PC-3 (cell line): ENCODE measurements around the gene TTC27. TPM values are rescaled to one million over a fixed set of nuclear protein-coding genes. Genes with fewer than 3 reads are reported as not detected.

ENCODE experiments used
- ATAC-seq: fragments of 200-7000 bp; cut with Tn5 transposase; 2 replicates; pipeline ENCODE4 v1.9.1; 2020; ENCODE audit warnings: mild to moderate bottlenecking, moderate library complexity
- BruUV-seq: library from RNA; stranded (reverse); fragments of 400-500 nt; replicated peaks from 2 replicates; lab custom pipeline; 2021; lab: Mats Ljungman, UMichigan
- CTCF ChIA-PET: fragments of 300-600 bp; sonication (Branson Sonifier 250); formaldehyde crosslinking; loops from one replicate; lab custom pipeline; 2022; ENCODE audit warnings: antibody characterized with exemption; lab: Charles Lee
- POLR2A ChIA-PET: fragments of 300-600 bp; sonication (Branson Sonifier 250); formaldehyde crosslinking; loops from one replicate; lab custom pipeline; 2022; ENCODE audit warnings: antibody characterized with exemption; ENCODE audit not compliant: unreplicated experiment; lab: Charles Lee
- DNase-seq: peaks from one replicate; pipeline ENCODE4 v3.0.0-alpha.2; 2015
- H2AFZ ChIP-seq: fragments of 300-600 bp; sonication (generic); 2 replicates; pipeline ENCODE4 v1.6.0; 2016; ENCODE audit warnings: antibody characterized with exemption, low read length
- H3F3A ChIP-seq: fragments of 300-600 bp; sonication (generic); one replicate; pipeline ENCODE4 v1.6.0; 2017; ENCODE audit warnings: antibody characterized with exemption, low read length, control low read depth, mild to moderate bottlenecking; ENCODE audit not compliant: unreplicated experiment
- H3K27ac ChIP-seq: fragments of 300-600 bp; sonication (generic); 2 replicates; pipeline ENCODE4 v1.5.1; 2016; ENCODE audit warnings: mild to moderate bottlenecking, low read length
- H3K27me3 ChIP-seq: fragments of 300-600 bp; sonication (generic); 2 replicates; pipeline ENCODE4 v1.6.1; 2016; ENCODE audit warnings: low read length, mixed read lengths
- H3K36me3 ChIP-seq: fragments of 300-600 bp; sonication (generic); 2 replicates; pipeline ENCODE4 v1.6.1; 2016; ENCODE audit warnings: low read depth, mixed run types, low read length, mixed read lengths
- H3K4me1 ChIP-seq: fragments of 300-600 bp; sonication (generic); 2 replicates; pipeline ENCODE4 v1.5.1; 2016; ENCODE audit warnings: low read length; ENCODE audit not compliant: insufficient read depth
- H3K4me2 ChIP-seq: fragments of 300-600 bp; sonication (generic); 2 replicates; pipeline ENCODE4 v1.6.0; 2016; ENCODE audit warnings: low read length
- H3K4me3 ChIP-seq: fragments of 300-600 bp; sonication (generic); 2 replicates; pipeline ENCODE4 v1.5.1; 2016; ENCODE audit warnings: mild to moderate bottlenecking, low read length, mixed read lengths
- H3K79me2 ChIP-seq: fragments of 300-600 bp; sonication (generic); 2 replicates; pipeline ENCODE4 v1.6.1; 2017; ENCODE audit warnings: low read length, mixed read lengths
- H3K9ac ChIP-seq: fragments of 300-600 bp; sonication (generic); 2 replicates; pipeline ENCODE4 v1.6.0; 2016; ENCODE audit warnings: mild to moderate bottlenecking, low read length
- H3K9me2 ChIP-seq: fragments of 300-600 bp; sonication (generic); replicated peaks from 2 replicates; pipeline ENCODE4 v1.6.1; 2016; ENCODE audit warnings: mixed run types, low read length, mixed read lengths
- H3K9me3 ChIP-seq: fragments of 300-600 bp; sonication (generic); 2 replicates; pipeline ENCODE4 v1.6.1; 2016; ENCODE audit warnings: low read length, mixed read lengths
- H4K20me1 ChIP-seq: fragments of 300-600 bp; sonication (generic); 2 replicates; pipeline ENCODE4 v1.6.1; 2016; ENCODE audit warnings: low read length, mixed read lengths
- CTCF ChIP-seq: fragments of 300-600 bp; sonication (generic); conservative IDR thresholded peaks from 2 replicates; pipeline ENCODE4 v1.5.1; 2017; ENCODE audit warnings: antibody characterized with exemption, low read depth, mild to moderate bottlenecking, low read length
- EZH2 ChIP-seq: fragments of 300-600 bp; sonication (generic); IDR thresholded peaks from one replicate; pipeline ENCODE4 v1.6.1; 2017; ENCODE audit warnings: antibody characterized with exemption, mild to moderate bottlenecking, low read length; ENCODE audit not compliant: unreplicated experiment
- EZH2phosphoT487 ChIP-seq: fragments of 300-600 bp; sonication (generic); IDR thresholded peaks from 2 replicates; pipeline ENCODE4 v1.6.1; 2018; ENCODE audit warnings: mild to moderate bottlenecking, antibody characterized with exemption, low read length, borderline replicate concordance
- intact Hi-C: fragments of 100-400 bp; cut with micrococcal nuclease; formaldehyde crosslinking; loops from 2 replicates; pipeline ENCODE4 v1.9.0; 2023
- total RNA-seq: library from RNA; depleted of rRNA; stranded (reverse); fragments of >200 nt; gene quantifications from 2 replicates; pipeline ENCODE4 v1.2.3, GENCODE V29; 2014

Gene TTC27
- total RNA-seq, 1 experiment from 2014 or later, result 33.0 TPM

- no peak overlapping the region for H2AFZ ChIP-seq
- H3K9ac ChIP-seq, result no peak overlapping the region
- peaks cover 7% of the 10 kb centered on the region; the same call in 1 of the 2 replicates for H3K4me1 ChIP-seq
- H3K36me3 ChIP-seq, result no peaks in the 10 kb centered on the region
- BruUV-seq, result no TSS peak
- TF ChIP-seq CTCF (no peak), EZH2phosphoT487 (no peak), EZH2 (no peak)
- no peak overlapping the region for H3K4me3 ChIP-seq
- no peaks in the 10 kb centered on the region for H3K27me3 ChIP-seq
- H3K9me3 ChIP-seq, result no peaks in the 10 kb centered on the region
- no peak overlapping the region for H3K4me2 ChIP-seq
- H4K20me1 ChIP-seq, result no peaks in the 10 kb centered on the region
- H3K27ac ChIP-seq, result no peak overlapping the region
- intact Hi-C loops, result no loop called here
- H3K9me2 ChIP-seq, result no peaks in the 10 kb centered on the region
- H3K79me2 ChIP-seq, result no peaks in the 10 kb centered on the region
- CTCF ChIA-PET, result no interaction called here
- no peaks in the 10 kb centered on the region for H3F3A ChIP-seq
- POLR2A ChIA-PET, result no interaction called here
- DNase-seq, result no peak
- no peak for ATAC-seq
Observed at GRCh38 chr2:32701806-32702205, 74.0 kb downstream of the TTC27 start.

DNA sequence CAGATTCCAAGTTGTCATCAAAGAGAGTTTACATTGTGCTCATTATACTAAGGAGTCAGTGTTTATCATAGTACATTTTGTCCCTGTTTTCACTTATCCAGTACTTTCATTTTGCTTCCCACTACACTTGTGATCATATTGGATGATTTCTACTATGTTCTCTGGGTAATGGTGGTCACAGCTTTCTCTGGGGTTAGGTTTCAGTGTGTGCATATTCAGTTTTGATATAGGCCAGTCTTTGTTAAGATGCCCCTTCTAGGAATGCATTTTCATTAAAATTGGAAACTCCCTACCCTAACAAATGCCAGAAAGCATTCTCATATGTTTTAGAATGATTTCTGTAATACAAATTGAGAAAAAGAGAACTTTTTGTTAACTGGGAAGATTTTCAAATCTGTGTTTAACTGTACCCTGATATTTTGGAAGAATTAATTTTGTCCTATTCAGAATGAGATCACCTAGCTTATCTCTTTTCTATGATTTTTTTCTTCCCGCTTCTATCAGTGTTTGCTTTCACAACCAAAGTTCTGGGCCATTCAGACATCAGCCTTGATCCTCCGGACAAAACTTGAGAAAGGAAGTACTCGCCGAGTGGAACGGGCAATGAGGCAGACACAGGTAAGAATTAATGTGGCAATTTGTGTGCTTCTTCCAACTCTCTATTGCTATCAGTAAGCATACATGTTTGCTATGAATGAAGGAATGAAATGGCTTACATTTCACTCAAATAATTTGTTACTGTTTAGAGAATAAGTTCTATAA, 74.6 kb downstream of the TTC27 start:
- CTCF ChIA-PET, result no interaction called here
- ATAC-seq, result no peak

More for the DNA sequence above, 74.6 kb downstream of the TTC27 start:
- H3K9ac ChIP-seq, result no peak overlapping the region
- no peak for DNase-seq
- H3K27ac ChIP-seq, result no peak overlapping the region
- no peaks in the 10 kb centered on the region for H3F3A ChIP-seq
- no peak for TF ChIP-seq EZH2
- TF ChIP-seq EZH2phosphoT487, result no peak
- no peak for TF ChIP-seq CTCF
- H3K4me1 ChIP-seq, result no peaks in the 10 kb centered on the region
- no peaks in the 10 kb centered on the region for H3K27me3 ChIP-seq
- no peaks in the 10 kb centered on the region for H3K9me3 ChIP-seq
- H2AFZ ChIP-seq, result no peak overlapping the region
- H3K4me2 ChIP-seq, result no peak overlapping the region
- H3K4me3 ChIP-seq, result no peak overlapping the region
- H3K79me2 ChIP-seq, result no peaks in the 10 kb centered on the region
- intact Hi-C loops, result no loop called here
- BruUV-seq, result no TSS peak
- no peaks in the 10 kb centered on the region for H4K20me1 ChIP-seq
- no peaks in the 10 kb centered on the region for H3K36me3 ChIP-seq
- H3K9me2 ChIP-seq, result no peaks in the 10 kb centered on the region
- POLR2A ChIA-PET, result no interaction called here
